HFF-Myc (cell line): ENCODE data around the gene EMC6.
"Not testable (repeated sequence)": the region's sequence is repeated elsewhere in the genome, so short reads cannot be mapped to it uniquely, and the experiment has no call there.

Experiments
- DNase-seq: peaks from one replicate; pipeline ENCODE4 v3.0.0-alpha.2; 2011; ENCODE audit warnings: low read depth; ENCODE audit errors: extremely low read depth
- H3K4me3 ChIP-seq: replicated peaks from 2 replicates; pipeline ENCODE4 v1.5.1; 2011; ENCODE audit warnings: low read depth, mild to moderate bottlenecking, control low read depth, low read length
- CTCF ChIP-seq: IDR thresholded peaks from 2 replicates; pipeline ENCODE4 v1.5.1; 2012; ENCODE audit warnings: mild to moderate bottlenecking, low read depth, low read length, control low read depth; ENCODE audit errors: missing control alignments

EMC6 gene

GRCh38 chr17:3695129-3695722, 26.6 kb downstream of the EMC6 start:
- no peak for DNase-seq
- TF ChIP-seq CTCF, result no peak
- H3K4me3 ChIP-seq, result peak overlapping the region; percentile 54

GRCh38 chr17:3695723-3696411, 27.3 kb downstream of the EMC6 start, which contains the start of gene P2RX5:
P2RX5 (minus strand) TSS chr17:3696155; CDS start chr17:3696005, 150 bp downstream.
- H3K4me3 ChIP-seq, result peak within 1 kb of the TSS; percentile 54
- DNase-seq, result no peak
- TF ChIP-seq CTCF, result no peak

- no peak overlapping the region for H3K4me3 ChIP-seq
- no peak for DNase-seq
- TF ChIP-seq CTCF, result no peak
Measured at GRCh38 chr17:3697103-3697476, 28.5 kb downstream of the EMC6 start.

- no peak for DNase-seq
- TF ChIP-seq CTCF, result no peak
- no peak overlapping the region for H3K4me3 ChIP-seq
Measured at GRCh38 chr17:3698139-3698538, 29.5 kb downstream of the EMC6 start.

- no peak for TF ChIP-seq CTCF
- no peak for DNase-seq
- H3K4me3 ChIP-seq, result no peak overlapping the region
Measured at GRCh38 chr17:3699951-3700350, 31.3 kb downstream of the EMC6 start.

- DNase-seq, result not testable (repeated sequence)
Measured at GRCh38 chr17:3702041-3702539, 33.5 kb downstream of the EMC6 start.

GRCh38 chr17:3704931-3705717, 36.5 kb downstream of the EMC6 start:
- DNase-seq, result no peak
- no peak overlapping the region for H3K4me3 ChIP-seq
- no peak for TF ChIP-seq CTCF

More at GRCh38 chr17:3702041-3702539, 33.5 kb downstream of the EMC6 start:
- not testable (repeated sequence) for H3K4me3 ChIP-seq

GRCh38 chr17:3705718-3705984, 37.0 kb downstream of the EMC6 start:
- H3K4me3 ChIP-seq, DNase-seq: not testable (repeated sequence)
